Measurements from ENCODE around the gene MCTS1.

- TF ChIP-seq CTCF (conservative IDR thresholded peaks at IDR 0.05; ENCODE audit: low read depth in 2 of 2) = no peak
- no peak for TF ChIP-seq NANOG (IDR thresholded peaks at IDR 0.05; ENCODE audit: borderline replicate concordance)
- TF ChIP-seq POLR2AphosphoS5 (IDR thresholded peaks at IDR 0.05; ENCODE audit: low read depth) = peak; percentile 55
- TF ChIP-seq EZH2phosphoT487 (IDR thresholded peaks at IDR 0.05; ENCODE audit: unreplicated experiment) = no peak
- no peak for TF ChIP-seq CREB1 (CRISPR knock-in tag; IDR thresholded peaks at IDR 0.05; ENCODE audit: low read depth)
- TF ChIP-seq EZH2 (IDR thresholded peaks at IDR 0.05; ENCODE audit: low read depth, unreplicated experiment) = no peak
- no peak for TF ChIP-seq ZNF462 (CRISPR knock-in tag; IDR thresholded peaks at IDR 0.05)
- TF ChIP-seq REST (IDR thresholded peaks at IDR 0.05; ENCODE audit: unreplicated experiment) = no peak
- TF ChIP-seq ZNF114 (CRISPR knock-in tag; IDR thresholded peaks at IDR 0.05) = no peak
- TF ChIP-seq ETS1 (IDR thresholded peaks at IDR 0.05) = peak; percentile 15; the same call in 1 of the 2 replicates
These were observed 26.0 kb downstream of the MCTS1 start, which contains the start of gene C1GALT1C1 for GRCh38 chrX:120629667-120630537.
